ENCODE measurements around the gene RNF43.

DNA sequence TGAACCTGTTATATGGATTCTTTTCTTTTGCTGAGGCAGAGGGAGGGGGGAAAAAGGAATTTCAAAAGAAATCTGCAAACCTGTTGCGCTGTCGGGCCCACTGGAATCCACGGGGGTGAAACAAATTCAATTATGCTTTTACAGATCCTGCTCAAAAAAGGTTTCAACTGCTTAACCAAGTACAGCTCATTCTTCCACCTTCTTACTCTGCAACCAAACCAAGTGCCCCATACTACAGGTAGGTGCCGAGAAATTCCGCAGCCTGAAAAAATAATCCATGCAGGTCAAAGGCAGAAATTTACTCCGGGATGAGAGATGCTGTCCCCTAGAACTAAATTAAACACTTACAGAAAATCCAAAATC, 416 bp downstream of the RNF43 start:
- TF ChIP-seq CTCF (IDR thresholded peaks at IDR 0.05) (no peak), POLR2A (IDR thresholded peaks at IDR 0.05) (no peak)
